Vagina (tissue), 2 donors: Measurements from ENCODE around the gene ARHGEF2. TPM values are rescaled to one million over a fixed set of nuclear protein-coding genes. Genes with fewer than 3 reads are reported as not detected.

ENCODE experiments used
- DNase-seq, 2 donors: peaks; one replicate each; pipeline ENCODE4 v3.0.0-alpha.2; 2017; ENCODE audit errors: extremely low spot score in 2 of 2
- H3K27ac ChIP-seq: fragments of 200-600 bp; sonication (generic); one replicate; pipeline ENCODE4 v1.5.1; 2019
- H3K27me3 ChIP-seq: fragments of 200-600 bp; sonication (generic); one replicate; pipeline ENCODE4 v1.5.1; 2019
- H3K36me3 ChIP-seq, 2 donors: fragments of 200-600 bp; sonication (generic); one replicate each; pipeline ENCODE4 v1.5.1; 2017 to 2019
- H3K4me1 ChIP-seq: fragments of 200-600 bp; sonication (generic); one replicate; pipeline ENCODE4 v1.5.1; 2019
- H3K4me3 ChIP-seq, 2 donors: fragments of 200-600 bp; sonication (generic); 1 replicate in 1 of 2; 2 replicates in 1 of 2; pipeline ENCODE4 v1.5.1; 2016 to 2019
- H3K9me3 ChIP-seq: fragments of 200-600 bp; sonication (generic); one replicate; pipeline ENCODE4 v1.5.1; 2019
- CTCF ChIP-seq, 3 experiments: fragments of 450-650 bp in 2 of 3; fragments of 200-600 bp in 1 of 3; sonication (generic) in 1 of 3; IDR thresholded peaks; one replicate each; pipeline ENCODE4 v1.5.1; 2017 to 2019; ENCODE audit warnings: antibody characterized with exemption in 3 of 3, mild to moderate bottlenecking in 2 of 3, moderate library complexity in 2 of 3
- POLR2A ChIP-seq, 2 donors: fragments of 450-650 bp; IDR thresholded peaks; one replicate each; pipeline ENCODE4 v1.6.1; 2017; ENCODE audit warnings: antibody characterized with exemption in 2 of 2, mild to moderate bottlenecking in 2 of 2, moderate library complexity in 2 of 2
- POLR2AphosphoS5 ChIP-seq, 2 donors: sonication (generic); formaldehyde crosslinking; IDR thresholded peaks; one replicate each; pipeline ENCODE4 v1.9.0; 2017; ENCODE audit warnings: antibody characterized with exemption in 2 of 2, mild to moderate bottlenecking in 2 of 2, low read depth in 1 of 2; ENCODE audit not compliant: insufficient read depth in 1 of 2
- intact Hi-C: fragments of 100-400 bp; cut with DNase I; formaldehyde crosslinking; loops from one replicate; pipeline ENCODE4 v1.15.1; 2023
- total RNA-seq: library from RNA; depleted of rRNA; stranded (reverse); fragments of >200 nt; gene quantifications from one replicate; pipeline ENCODE4 v1.2.3, GENCODE V29; 2016

ARHGEF2 gene
- total RNA-seq, 1 donor from 2014 or later = 76.4 TPM

- peaks cover 0 to 61% of the 10 kb centered on the region in 2 donors for H3K36me3 ChIP-seq
- peak within 1 kb of the TSS; percentile 72 to 82 for H3K4me3 ChIP-seq
- intact Hi-C loops = no loop called here
- no peaks in the 10 kb centered on the region for H3K27me3 ChIP-seq
- peaks cover 22% of the 10 kb centered on the region for H3K4me1 ChIP-seq
- peak within 1 kb of the TSS; percentile 98 for H3K27ac ChIP-seq
- no peaks in the 10 kb centered on the region for H3K9me3 ChIP-seq
- DNase-seq = peak in 1 of 2 donors; percentile 90
- TF ChIP-seq POLR2AphosphoS5 (IDR thresholded peaks at IDR 0.05; ENCODE audit: insufficient read depth in 1 of 2, low read depth in 1 of 2) = peak; percentile 46 to 84
- TF ChIP-seq CTCF (IDR thresholded peaks at IDR 0.05) = peak in 1 of 3 experiments; percentile 30
- TF ChIP-seq POLR2A (IDR thresholded peaks at IDR 0.05) = peak in 1 of 2 donors; percentile 72
Measured at GRCh38 chr1:155911156-155912055, 66.9 kb downstream of the ARHGEF2 start, which contains the start of gene RIT1. RIT1 (minus strand) TSS chr1:155911349; CDS start chr1:155910761, 588 bp downstream.

- intact Hi-C loops = no loop called here
- Histone ChIP-seq H3K4me3 (peak overlapping the region; percentile 72 to 82), H3K27ac (peak overlapping the region; percentile 98), H3K4me1 (peaks cover 22% of the 10 kb centered on the region), H3K27me3 (no peaks in the 10 kb centered on the region), H3K36me3 (peaks cover 0 to 54% of the 10 kb centered on the region in 2 donors), H3K9me3 (no peaks in the 10 kb centered on the region)
- TF ChIP-seq POLR2AphosphoS5 (IDR thresholded peaks at IDR 0.05; ENCODE audit: insufficient read depth in 1 of 2, low read depth in 1 of 2) (no peak), CTCF (IDR thresholded peaks at IDR 0.05) (no peak), POLR2A (IDR thresholded peaks at IDR 0.05) (no peak)
- no peak for DNase-seq
Measured at GRCh38 chr1:155910621-155911121, 67.7 kb downstream of the ARHGEF2 start.

GRCh38 chr1:155909894-155910293, 68.5 kb downstream of the ARHGEF2 start:
- intact Hi-C loops = no loop called here

GRCh38 chr1:155904261-155904660, 74.1 kb downstream of the ARHGEF2 start:
- Histone ChIP-seq H3K4me1 (peaks cover under 1% of the 10 kb centered on the region), H3K27ac (no peak overlapping the region), H3K27me3 (no peaks in the 10 kb centered on the region), H3K36me3 (peaks cover 0 to 79% of the 10 kb centered on the region in 2 donors), H3K4me3 (no peak overlapping the region), H3K9me3 (no peaks in the 10 kb centered on the region)
- intact Hi-C loops = no loop called here
- TF ChIP-seq CTCF (IDR thresholded peaks at IDR 0.05) = no peak
- no peak for TF ChIP-seq POLR2A (IDR thresholded peaks at IDR 0.05)
- no peak for TF ChIP-seq POLR2AphosphoS5 (IDR thresholded peaks at IDR 0.05; ENCODE audit: insufficient read depth in 1 of 2, low read depth in 1 of 2)
- DNase-seq = no peak

More at GRCh38 chr1:155909894-155910293, 68.5 kb downstream of the ARHGEF2 start:
- peaks cover 0 to 52% of the 10 kb centered on the region in 2 donors for H3K36me3 ChIP-seq
- TF ChIP-seq CTCF (IDR thresholded peaks at IDR 0.05) (no peak), POLR2AphosphoS5 (IDR thresholded peaks at IDR 0.05; ENCODE audit: insufficient read depth in 1 of 2, low read depth in 1 of 2) (peak in 1 of 2 donors; percentile 61)
- peaks cover 22% of the 10 kb centered on the region for H3K4me1 ChIP-seq
- no peak for DNase-seq
- H3K27ac ChIP-seq = peak overlapping the region; percentile 98
- peak overlapping the region; percentile 72 to 82 for H3K4me3 ChIP-seq
- H3K9me3 ChIP-seq = no peaks in the 10 kb centered on the region
- no peaks in the 10 kb centered on the region for H3K27me3 ChIP-seq
